ENCODE measurements around the gene DACH1. TPM values are rescaled to one million over a fixed set of nuclear protein-coding genes. Genes with fewer than 3 reads are reported as not detected.

The DACH1 gene
- total RNA-seq, 2 experiments from 2014 or later, result not detected

DNA sequence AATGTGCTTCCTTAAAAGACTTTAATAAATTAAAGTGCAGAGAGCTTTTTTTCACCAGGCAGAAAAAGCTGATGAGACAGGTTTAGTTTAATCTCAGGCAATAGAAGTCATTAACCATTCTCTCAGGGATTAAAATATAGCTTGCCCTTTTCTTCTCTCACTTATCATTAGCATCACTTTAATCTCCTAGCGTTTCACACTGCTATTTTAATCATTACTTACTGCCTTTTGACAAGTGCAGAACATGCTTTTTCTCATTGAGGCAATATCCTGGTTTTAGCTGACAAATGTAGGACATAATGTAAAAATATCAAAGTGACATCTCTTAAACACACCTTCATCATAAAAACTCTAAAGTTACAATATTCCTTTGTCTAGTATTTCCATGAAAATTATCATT is 94.6 kb downstream of the DACH1 start:
- no peak overlapping the region for H2AFZ ChIP-seq (ENCODE audit: low read length)
- H3K36me3 ChIP-seq (ENCODE audit: insufficient read depth, low read length), result no peaks in the 10 kb centered on the region
- no peaks in the 10 kb centered on the region for H3K4me1 ChIP-seq (ENCODE audit: insufficient read depth, low read length, poor library complexity, severe bottlenecking)
- H3K79me2 ChIP-seq (ENCODE audit: insufficient read depth, low read depth, low read length), result no peaks in the 10 kb centered on the region
- CTCF ChIA-PET (ENCODE audit: unreplicated experiment), result no interaction called here
- H3K4me2 ChIP-seq (ENCODE audit: low read length), result no peak overlapping the region
- DNase-seq (ENCODE audit: low spot score), result no peak
- no peak overlapping the region for H3K27ac ChIP-seq (ENCODE audit: low read depth, low read length, poor library complexity, severe bottlenecking)
- POLR2A ChIA-PET, result no interaction called here
- no TSS peak for BruUV-seq (replicated peaks)
- H4K20me1 ChIP-seq (ENCODE audit: insufficient read depth, low read length), result no peaks in the 10 kb centered on the region
- intact Hi-C loops (cut with micrococcal nuclease; ENCODE audit: unreplicated experiment), result no loop called here
- TF ChIP-seq, protein P1, sequence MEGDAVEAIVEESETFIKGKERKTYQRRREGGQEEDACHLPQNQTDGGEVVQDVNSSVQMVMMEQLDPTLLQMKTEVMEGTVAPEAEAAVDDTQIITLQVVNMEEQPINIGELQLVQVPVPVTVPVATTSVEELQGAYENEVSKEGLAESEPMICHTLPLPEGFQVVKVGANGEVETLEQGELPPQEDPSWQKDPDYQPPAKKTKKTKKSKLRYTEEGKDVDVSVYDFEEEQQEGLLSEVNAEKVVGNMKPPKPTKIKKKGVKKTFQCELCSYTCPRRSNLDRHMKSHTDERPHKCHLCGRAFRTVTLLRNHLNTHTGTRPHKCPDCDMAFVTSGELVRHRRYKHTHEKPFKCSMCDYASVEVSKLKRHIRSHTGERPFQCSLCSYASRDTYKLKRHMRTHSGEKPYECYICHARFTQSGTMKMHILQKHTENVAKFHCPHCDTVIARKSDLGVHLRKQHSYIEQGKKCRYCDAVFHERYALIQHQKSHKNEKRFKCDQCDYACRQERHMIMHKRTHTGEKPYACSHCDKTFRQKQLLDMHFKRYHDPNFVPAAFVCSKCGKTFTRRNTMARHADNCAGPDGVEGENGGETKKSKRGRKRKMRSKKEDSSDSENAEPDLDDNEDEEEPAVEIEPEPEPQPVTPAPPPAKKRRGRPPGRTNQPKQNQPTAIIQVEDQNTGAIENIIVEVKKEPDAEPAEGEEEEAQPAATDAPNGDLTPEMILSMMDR (conservative IDR thresholded peaks at IDR 0.05; ENCODE audit: low read length), result no peak
- TF ChIP-seq EZH2phosphoT487 (IDR thresholded peaks at IDR 0.05; ENCODE audit: borderline replicate concordance, low read depth, low read length), result no peak
- H3K9me2 ChIP-seq (ENCODE audit: insufficient read depth, low read length), result no peaks in the 10 kb centered on the region
- no peaks in the 10 kb centered on the region for H3K9me3 ChIP-seq (ENCODE audit: low read length)
- no peak overlapping the region for H3K4me3 ChIP-seq (ENCODE audit: low read depth, low read length, poor library complexity, severe bottlenecking)

DNA sequence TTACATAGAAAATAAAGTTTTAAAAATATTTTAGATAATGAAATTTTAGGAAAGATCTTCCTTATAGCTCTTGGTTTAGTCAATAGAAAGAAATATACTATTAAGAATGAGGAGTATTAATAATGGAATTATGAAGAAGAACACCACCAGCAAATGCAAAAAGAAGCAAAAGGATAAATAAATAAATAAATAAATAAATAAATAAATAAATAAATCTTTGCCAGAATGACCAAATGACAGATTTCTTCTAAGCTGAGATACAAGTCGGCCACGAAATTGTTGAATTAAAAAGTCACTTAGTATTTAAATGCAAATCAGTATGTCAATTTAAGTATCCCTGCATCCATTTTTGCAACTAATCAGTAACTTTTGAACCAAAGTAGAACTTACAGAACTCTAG is 95.9 kb downstream of the DACH1 start:
- no peak for DNase-seq (ENCODE audit: low spot score)
- Histone ChIP-seq H3K79me2 (ENCODE audit: insufficient read depth, low read depth, low read length) (no peaks in the 10 kb centered on the region), H3K4me2 (ENCODE audit: low read length) (no peak overlapping the region), H3K4me1 (ENCODE audit: insufficient read depth, low read length, poor library complexity, severe bottlenecking) (no peaks in the 10 kb centered on the region), H3K9me3 (ENCODE audit: low read length) (no peaks in the 10 kb centered on the region), H2AFZ (ENCODE audit: low read length) (no peak overlapping the region), H3K27ac (ENCODE audit: low read depth, low read length, poor library complexity, severe bottlenecking) (no peak overlapping the region), H4K20me1 (ENCODE audit: insufficient read depth, low read length) (no peaks in the 10 kb centered on the region), H3K36me3 (ENCODE audit: insufficient read depth, low read length) (no peaks in the 10 kb centered on the region), H3K9me2 (ENCODE audit: insufficient read depth, low read length) (no peaks in the 10 kb centered on the region), H3K4me3 (ENCODE audit: low read depth, low read length, poor library complexity, severe bottlenecking) (no peak overlapping the region)
- CTCF ChIA-PET (ENCODE audit: unreplicated experiment), result no interaction called here
- POLR2A ChIA-PET, result no interaction called here
- BruUV-seq (replicated peaks), result no TSS peak
- TF ChIP-seq, protein P1 (conservative IDR thresholded peaks at IDR 0.05; ENCODE audit: low read length), result no peak
- TF ChIP-seq EZH2phosphoT487 (IDR thresholded peaks at IDR 0.05; ENCODE audit: borderline replicate concordance, low read depth, low read length), result no peak
- intact Hi-C loops (cut with micrococcal nuclease; ENCODE audit: unreplicated experiment), result no loop called here

DNA sequence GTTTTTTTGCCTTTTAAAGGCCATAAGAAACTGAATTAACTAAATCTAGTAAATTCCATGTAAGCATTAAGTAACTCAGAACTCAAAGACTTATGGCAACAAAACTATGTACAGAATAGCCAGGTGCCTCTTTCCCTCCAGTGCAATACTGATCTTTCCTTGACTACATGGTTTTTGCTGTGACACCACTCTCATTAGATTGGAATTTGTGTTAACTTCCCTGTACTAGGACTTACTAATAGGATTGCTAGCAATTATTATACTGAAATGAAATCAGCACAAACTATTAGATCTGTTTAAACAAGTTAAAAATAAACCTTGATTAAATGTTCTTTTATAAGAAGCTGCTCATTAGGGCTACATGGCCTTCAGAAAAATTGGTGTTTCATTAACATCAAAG is 96.3 kb downstream of the DACH1 start:
- BruUV-seq (replicated peaks), result no TSS peak
- Histone ChIP-seq H4K20me1 (ENCODE audit: insufficient read depth, low read length) (no peaks in the 10 kb centered on the region), H3K9me2 (ENCODE audit: insufficient read depth, low read length) (no peaks in the 10 kb centered on the region), H3K9me3 (ENCODE audit: low read length) (no peaks in the 10 kb centered on the region), H3K4me2 (ENCODE audit: low read length) (no peak overlapping the region), H3K36me3 (ENCODE audit: insufficient read depth, low read length) (no peaks in the 10 kb centered on the region), H3K4me3 (ENCODE audit: low read depth, low read length, poor library complexity, severe bottlenecking) (no peak overlapping the region), H2AFZ (ENCODE audit: low read length) (no peak overlapping the region), H3K27ac (ENCODE audit: low read depth, low read length, poor library complexity, severe bottlenecking) (no peak overlapping the region), H3K4me1 (ENCODE audit: insufficient read depth, low read length, poor library complexity, severe bottlenecking) (no peaks in the 10 kb centered on the region), H3K79me2 (ENCODE audit: insufficient read depth, low read depth, low read length) (no peaks in the 10 kb centered on the region)
- ChIA-PET CTCF (ENCODE audit: unreplicated experiment) (no interaction called here), POLR2A (no interaction called here)
- intact Hi-C loops (cut with micrococcal nuclease; ENCODE audit: unreplicated experiment), result no loop called here
- no peak for DNase-seq (ENCODE audit: low spot score)
- TF ChIP-seq EZH2phosphoT487 (IDR thresholded peaks at IDR 0.05; ENCODE audit: borderline replicate concordance, low read depth, low read length), result no peak
- TF ChIP-seq, protein P1 (conservative IDR thresholded peaks at IDR 0.05; ENCODE audit: low read length), result no peak

Data from OCI-LY7 (cell line).